DOHH2 (cell line): ENCODE results near the gene MCM6.

Experiments
- H3F3A ChIP-seq: fragments of 200-600 bp; sonication (generic), shearing (Covaris generic); 2 replicates; pipeline ENCODE4 v1.6.0; 2016; ENCODE audit warnings: antibody characterized with exemption, mild to moderate bottlenecking; ENCODE audit not compliant: control insufficient read depth, insufficient read depth
- H3K27ac ChIP-seq: fragments of 200-600 bp; sonication (generic); 2 replicates; pipeline ENCODE4 v1.5.1; 2014; ENCODE audit warnings: low read depth, mild to moderate bottlenecking, low read length, moderate library complexity
- H3K27me3 ChIP-seq: fragments of 200-600 bp; sonication (generic); 2 replicates; pipeline ENCODE4 v1.6.1; 2014; ENCODE audit warnings: mild to moderate bottlenecking, low read length, mixed read lengths; ENCODE audit not compliant: control insufficient read depth
- H3K36me3 ChIP-seq: fragments of 200-600 bp; sonication (generic); 2 replicates; pipeline ENCODE4 v1.6.1; 2014; ENCODE audit warnings: mild to moderate bottlenecking, low read length, moderate library complexity, mixed read lengths; ENCODE audit not compliant: control insufficient read depth
- H3K4me1 ChIP-seq: fragments of 200-600 bp; sonication (generic); 2 replicates; pipeline ENCODE4 v1.6.1; 2014; ENCODE audit warnings: mild to moderate bottlenecking, low read length, mixed read lengths; ENCODE audit not compliant: control insufficient read depth
- H3K4me2 ChIP-seq: fragments of 200-600 bp; sonication (generic); 2 replicates; pipeline ENCODE4 v1.6.0; 2014; ENCODE audit warnings: mild to moderate bottlenecking, low read length, moderate library complexity
- H3K4me3 ChIP-seq: fragments of 200-600 bp; sonication (generic); 2 replicates; pipeline ENCODE4 v1.5.1; 2014; ENCODE audit warnings: mild to moderate bottlenecking, low read length, mixed read lengths
- H3K79me2 ChIP-seq: fragments of 200-600 bp; sonication (generic); 2 replicates; pipeline ENCODE4 v1.6.1; 2014; ENCODE audit warnings: mild to moderate bottlenecking, low read length, mixed read lengths; ENCODE audit not compliant: control insufficient read depth
- H3K9me2 ChIP-seq: fragments of 200-600 bp; sonication (generic); replicated peaks from 2 replicates; pipeline ENCODE4 v1.6.1; 2014; ENCODE audit warnings: mild to moderate bottlenecking, low read length, mixed read lengths; ENCODE audit not compliant: control insufficient read depth
- H3K9me3 ChIP-seq: fragments of 200-600 bp; sonication (generic); 2 replicates; pipeline ENCODE4 v1.6.1; 2014; ENCODE audit warnings: antibody characterized with exemption, low read length, mixed read lengths; ENCODE audit not compliant: control insufficient read depth, insufficient read depth
- H4K20me1 ChIP-seq: fragments of 200-600 bp; sonication (generic); 2 replicates; pipeline ENCODE4 v1.6.0; 2014; ENCODE audit warnings: low read depth, mild to moderate bottlenecking, antibody characterized with exemption, low read length, moderate library complexity; ENCODE audit not compliant: control insufficient read depth, insufficient read depth
- EZH2phosphoT487 ChIP-seq: fragments of 200-600 bp; sonication (generic); IDR thresholded peaks from 2 replicates; pipeline ENCODE4 v1.6.1; 2017; ENCODE audit warnings: borderline replicate concordance, mild to moderate bottlenecking, antibody characterized with exemption, low read length, moderate library complexity, mixed read lengths
- TF ChIP-seq, protein P1 (sequence below): fragments of 200-600 bp; sonication (generic); IDR thresholded peaks from one replicate; pipeline ENCODE4 v1.5.1; 2014; ENCODE audit warnings: antibody characterized with exemption, mild to moderate bottlenecking, low read depth, low read length; ENCODE audit not compliant: poor library complexity, severe bottlenecking

Gene MCM6

GRCh38 chr2:135799738-135800137 is 76.5 kb downstream of the MCM6 start:
- Histone ChIP-seq H3F3A (no peaks in the 10 kb centered on the region; the same call in 1 of the 2 replicates), H3K9me2 (no peaks in the 10 kb centered on the region), H3K4me1 (peaks cover 6% of the 10 kb centered on the region), H3K4me2 (no peak overlapping the region), H3K79me2 (no peaks in the 10 kb centered on the region), H4K20me1 (no peaks in the 10 kb centered on the region), H3K27ac (no peak overlapping the region), H3K9me3 (peaks cover 25% of the 10 kb centered on the region), H3K27me3 (no peaks in the 10 kb centered on the region), H3K4me3 (no peak overlapping the region), H3K36me3 (no peaks in the 10 kb centered on the region)
- TF ChIP-seq, protein P1, sequence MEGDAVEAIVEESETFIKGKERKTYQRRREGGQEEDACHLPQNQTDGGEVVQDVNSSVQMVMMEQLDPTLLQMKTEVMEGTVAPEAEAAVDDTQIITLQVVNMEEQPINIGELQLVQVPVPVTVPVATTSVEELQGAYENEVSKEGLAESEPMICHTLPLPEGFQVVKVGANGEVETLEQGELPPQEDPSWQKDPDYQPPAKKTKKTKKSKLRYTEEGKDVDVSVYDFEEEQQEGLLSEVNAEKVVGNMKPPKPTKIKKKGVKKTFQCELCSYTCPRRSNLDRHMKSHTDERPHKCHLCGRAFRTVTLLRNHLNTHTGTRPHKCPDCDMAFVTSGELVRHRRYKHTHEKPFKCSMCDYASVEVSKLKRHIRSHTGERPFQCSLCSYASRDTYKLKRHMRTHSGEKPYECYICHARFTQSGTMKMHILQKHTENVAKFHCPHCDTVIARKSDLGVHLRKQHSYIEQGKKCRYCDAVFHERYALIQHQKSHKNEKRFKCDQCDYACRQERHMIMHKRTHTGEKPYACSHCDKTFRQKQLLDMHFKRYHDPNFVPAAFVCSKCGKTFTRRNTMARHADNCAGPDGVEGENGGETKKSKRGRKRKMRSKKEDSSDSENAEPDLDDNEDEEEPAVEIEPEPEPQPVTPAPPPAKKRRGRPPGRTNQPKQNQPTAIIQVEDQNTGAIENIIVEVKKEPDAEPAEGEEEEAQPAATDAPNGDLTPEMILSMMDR, result peak; percentile 30
- no peak for TF ChIP-seq EZH2phosphoT487

GRCh38 chr2:135798762-135799161 is 77.5 kb downstream of the MCM6 start:
- Histone ChIP-seq H3K4me1 (peaks cover 9% of the 10 kb centered on the region), H3K4me2 (no peak overlapping the region), H3K9me2 (no peaks in the 10 kb centered on the region), H4K20me1 (no peaks in the 10 kb centered on the region), H3F3A (no peaks in the 10 kb centered on the region; the same call in 1 of the 2 replicates), H3K36me3 (no peaks in the 10 kb centered on the region), H3K27me3 (no peaks in the 10 kb centered on the region), H3K27ac (no peak overlapping the region), H3K9me3 (peaks cover 25% of the 10 kb centered on the region), H3K4me3 (no peak overlapping the region), H3K79me2 (no peaks in the 10 kb centered on the region)
- TF ChIP-seq, protein P1, result no peak
- TF ChIP-seq EZH2phosphoT487, result no peak

GRCh38 chr2:135798275-135798705 is 78.0 kb downstream of the MCM6 start:
- Histone ChIP-seq H3K36me3 (no peaks in the 10 kb centered on the region), H3K9me2 (no peaks in the 10 kb centered on the region), H3K4me3 (no peak overlapping the region), H3F3A (no peaks in the 10 kb centered on the region; the same call in 1 of the 2 replicates), H3K4me1 (peaks cover 9% of the 10 kb centered on the region), H3K9me3 (peaks cover 25% of the 10 kb centered on the region), H3K27ac (no peak overlapping the region), H3K4me2 (no peak overlapping the region), H4K20me1 (no peaks in the 10 kb centered on the region), H3K27me3 (no peaks in the 10 kb centered on the region), H3K79me2 (no peaks in the 10 kb centered on the region)
- TF ChIP-seq EZH2phosphoT487, result no peak
- TF ChIP-seq, protein P1, result no peak
